IMR-90 (cell line): ENCODE data around the gene SELP.

ENCODE experiments used
- BHLHE40 ChIP-seq: fragments of 150-350 bp; IDR thresholded peaks from 2 replicates; pipeline ENCODE4 v1.6.1; 2016; ENCODE audit warnings: mild to moderate bottlenecking, low read depth, low read length
- CEBPB ChIP-seq: IDR thresholded peaks from 2 replicates; pipeline ENCODE4 v1.6.1; 2012; ENCODE audit warnings: low read depth, low read length, improper control_type of control experiment
- CTCF ChIP-seq: conservative IDR thresholded peaks from 2 replicates; pipeline ENCODE4 v1.5.1; 2012; ENCODE audit warnings: mild to moderate bottlenecking, low read depth, low read length, improper control_type of control experiment
- ELK1 ChIP-seq: fragments of 150-350 bp; IDR thresholded peaks from 2 replicates; pipeline ENCODE4 v1.6.1; 2016; ENCODE audit warnings: low read depth, mild to moderate bottlenecking, low read length, moderate library complexity, borderline replicate concordance
- MAFK ChIP-seq: IDR thresholded peaks from 2 replicates; pipeline ENCODE4 v1.6.1; 2012; ENCODE audit warnings: low read depth, low read length, improper control_type of control experiment
- MXI1 ChIP-seq: IDR thresholded peaks from 2 replicates; pipeline ENCODE4 v1.6.1; 2012; ENCODE audit warnings: low read depth, mild to moderate bottlenecking, low read length, moderate library complexity, borderline replicate concordance
- POLR2A ChIP-seq: IDR thresholded peaks from 2 replicates; pipeline ENCODE4 v1.6.1; 2012; ENCODE audit warnings: mild to moderate bottlenecking, low read depth, low read length
- RAD21 ChIP-seq: IDR thresholded peaks from 2 replicates; pipeline ENCODE4 v1.6.1; 2012; ENCODE audit warnings: low read length, improper control_type of control experiment
- RCOR1 ChIP-seq: IDR thresholded peaks from 2 replicates; pipeline ENCODE4 v1.6.1; 2012; ENCODE audit warnings: mild to moderate bottlenecking, low read length, improper control_type of control experiment; ENCODE audit not compliant: insufficient replicate concordance
- RFX5 ChIP-seq: IDR thresholded peaks from 2 replicates; pipeline ENCODE4 v1.8.0; 2012; ENCODE audit warnings: low read depth, mild to moderate bottlenecking, low read length, moderate library complexity
- SMC3 ChIP-seq: fragments of 150-350 bp; IDR thresholded peaks from 2 replicates; pipeline ENCODE4 v1.6.1; 2016; ENCODE audit warnings: low read depth, mild to moderate bottlenecking, antibody characterized with exemption, low read length, moderate library complexity
- USF2 ChIP-seq: fragments of 150-350 bp; IDR thresholded peaks from 2 replicates; pipeline ENCODE4 v1.6.1; 2017; ENCODE audit warnings: mild to moderate bottlenecking, antibody characterized with exemption, low read length, low read depth

- TF ChIP-seq USF2 = no peak
- TF ChIP-seq CTCF = no peak
- no peak for TF ChIP-seq POLR2A
- TF ChIP-seq ELK1 = no peak
- no peak for TF ChIP-seq RFX5
- TF ChIP-seq RCOR1 = no peak
- no peak for TF ChIP-seq SMC3
- TF ChIP-seq RAD21 = no peak
- no peak for TF ChIP-seq CEBPB
- no peak for TF ChIP-seq BHLHE40
- TF ChIP-seq MAFK = no peak
- no peak for TF ChIP-seq MXI1
Observed at GRCh38 chr1:169651035-169651434, 21.1 kb upstream of the SELP start.
